HepG2 (cell line): ENCODE measurements around the gene GPC3. TPM values are rescaled to one million over a fixed set of nuclear protein-coding genes. Genes with fewer than 3 reads are reported as not detected.

Experiments
- ATAC-seq: fragments of 200-7000 bp; cut with Tn5 transposase; 3 replicates; pipeline ENCODE4 v1.9.1; 2020; ENCODE audit warnings: mild to moderate bottlenecking, moderate library complexity
- BruUV-seq: library from RNA; stranded (reverse); fragments of 400-500 nt; replicated peaks from 2 replicates; lab custom pipeline; 2021; lab: Mats Ljungman, UMichigan
- CTCF ChIA-PET: fragments of 300-600 bp; formaldehyde crosslinking; extraction: SDS; loops from one replicate; lab custom pipeline; 2021; ENCODE audit warnings: low total read pairs, inconsistent platforms, low intra/inter-chr PET ratio; lab: Yijun Ruan, JAX
- POLR2A ChIA-PET: fragments of 350-600 bp; sonication (Branson Sonifier 250); formaldehyde crosslinking; loops from one replicate; lab custom pipeline; 2020; ENCODE audit warnings: antibody characterized with exemption, inconsistent platforms; lab: Yijun Ruan, JAX
- DNase-seq: peaks from one replicate; pipeline ENCODE4 v3.0.0-alpha.2; 2015; ENCODE audit warnings: low spot score
- FAIRE-seq: peaks from 3 replicates; lab custom pipeline; 2011; peaks lifted over from hg19 to GRCh38; lab: Jason Lieb, UNC
- H2AFZ ChIP-seq: one replicate; pipeline ENCODE4 v1.6.1; 2011; ENCODE audit warnings: low read length, inconsistent platforms
- H3K27ac ChIP-seq: fragments of 300-600 bp; 3 replicates; pipeline ENCODE4 v1.8.0; 2011; ENCODE audit warnings: mixed run types, mild to moderate bottlenecking, mixed read lengths, low read length, inconsistent platforms; ENCODE audit not compliant: insufficient read depth; ENCODE audit errors: extremely low read length
- H3K27me3 ChIP-seq, 2 experiments: fragments of 200-600 bp in 1 of 2; 2 replicates in 1 of 2; 3 replicates in 1 of 2; pipeline versions ENCODE4 v1.6.0 to v1.8.0; 2011; ENCODE audit warnings: low read length in 2 of 2, mild to moderate bottlenecking in 2 of 2, moderate library complexity in 2 of 2, inconsistent platforms in 1 of 2; ENCODE audit not compliant: insufficient read depth in 2 of 2, control insufficient read depth in 1 of 2
- H3K36me3 ChIP-seq, 2 experiments: fragments of 200-600 bp in 1 of 2; replicated peaks in 1 of 2; 2 replicates in 1 of 2; 3 replicates in 1 of 2; pipeline versions ENCODE4 v1.5.1 to v1.8.0; 2011; ENCODE audit warnings: low read length in 2 of 2, inconsistent platforms in 1 of 2; ENCODE audit not compliant: insufficient read depth in 2 of 2, control insufficient read depth in 1 of 2
- H3K4me1 ChIP-seq: 2 replicates; pipeline ENCODE4 v1.5.1; 2012; ENCODE audit warnings: low read length, inconsistent platforms; ENCODE audit not compliant: insufficient read depth
- H3K4me2 ChIP-seq: 2 replicates; pipeline ENCODE4 v1.6.0; 2011; ENCODE audit warnings: low read depth, low read length, inconsistent platforms
- H3K4me3 ChIP-seq, 3 experiments: fragments of 200-600 bp in 1 of 3; sonication (generic), shearing (Covaris generic) in 1 of 3; replicated peaks in 1 of 3; 2 replicates each; pipeline ENCODE4 v1.5.1; 2011 to 2016; ENCODE audit warnings: low read length in 3 of 3, inconsistent platforms in 2 of 3, low read depth in 2 of 3, mild to moderate bottlenecking in 2 of 3, control low read depth in 1 of 3, mixed read lengths in 1 of 3; ENCODE audit not compliant: insufficient read depth in 1 of 3
- H3K79me2 ChIP-seq: one replicate; pipeline ENCODE4 v1.6.1; 2011; ENCODE audit warnings: low read length, inconsistent platforms; ENCODE audit not compliant: insufficient read depth
- H3K9ac ChIP-seq: 2 replicates; pipeline ENCODE4 v1.6.0; 2011; ENCODE audit warnings: mild to moderate bottlenecking, low read depth, low read length, inconsistent platforms; ENCODE audit not compliant: insufficient read depth
- H3K9me3 ChIP-seq: 2 replicates; pipeline ENCODE4 v1.5.1; 2012; ENCODE audit warnings: mild to moderate bottlenecking, low read length
- H4K20me1 ChIP-seq: 2 replicates; pipeline ENCODE4 v1.6.0; 2011; ENCODE audit warnings: inconsistent platforms, mild to moderate bottlenecking, low read length, moderate library complexity; ENCODE audit not compliant: insufficient read depth
- BHLHE40 ChIP-seq: IDR thresholded peaks from 2 replicates; pipeline ENCODE4 v1.6.1; 2011; ENCODE audit warnings: low read length, improper control_type of control experiment
- CENPT ChIP-seq: sonication (generic); formaldehyde crosslinking; IDR thresholded peaks from 2 replicates; pipeline ENCODE4 v1.8.0; 2022; ENCODE audit warnings: low read depth, mild to moderate bottlenecking, moderate library complexity, missing genetic modification reagents
- ERF ChIP-seq: IDR thresholded peaks from 2 replicates; pipeline ENCODE4 v1.6.1; 2018; ENCODE audit warnings: missing biosample characterization, missing genetic modification reagents
- KMT2A ChIP-seq: sonication (generic); formaldehyde crosslinking; IDR thresholded peaks from 2 replicates; pipeline ENCODE4 v1.4.0; 2020; ENCODE audit warnings: missing genetic modification reagents
- NR2F1 ChIP-seq, 2 experiments: fragments of 450-650 bp in 1 of 2; formaldehyde crosslinking in 1 of 2; IDR thresholded peaks; 2 replicates each; pipeline versions ENCODE4 v1.5.0 to v1.6.1; 2016 to 2020; ENCODE audit warnings: mild to moderate bottlenecking in 1 of 2, missing compliant biosample characterization in 1 of 2, missing genetic modification reagents in 1 of 2, moderate library complexity in 1 of 2
- SNAI1 ChIP-seq: sonication (generic); formaldehyde crosslinking; IDR thresholded peaks from 2 replicates; pipeline ENCODE4 v1.5.0; 2020; ENCODE audit warnings: mild to moderate bottlenecking, missing genetic modification reagents, borderline replicate concordance
- ZNF282 ChIP-seq: fragments of 450-650 bp; IDR thresholded peaks from 2 replicates; pipeline ENCODE4 v1.6.1; 2018; ENCODE audit not compliant: partially characterized antibody
- ZNF570 ChIP-seq: sonication (generic); formaldehyde crosslinking; IDR thresholded peaks from 2 replicates; pipeline ENCODE4 v1.4.0; 2020; ENCODE audit warnings: mild to moderate bottlenecking, missing genetic modification reagents, borderline replicate concordance
- WGBS: methylation state at CpG from one replicate; pipeline ENCODE4 v1.1.6; 2017; ENCODE audit warnings: low lambda C conversion rate; 5-methylcytosine and 5-hydroxymethylcytosine counted together
- in situ Hi-C: cut with HindIII; loops from 2 replicates; pipeline ENCODE4 v1.10.0; 2017; ENCODE audit warnings: low pct_unique_long_range_greater_than_20kb; ENCODE audit not compliant: extremely low pct_ligation_motif_present
- intact Hi-C: fragments of 100-400 bp; cut with micrococcal nuclease; formaldehyde crosslinking; loops from one replicate; pipeline ENCODE4 v1.10.0; 2022; ENCODE audit not compliant: unreplicated experiment
- polyA plus RNA-seq, 8 experiments: library from polyadenylated mRNA; depleted of rRNA in 3 of 8; stranded (reverse) in 7 of 8; unstranded in 1 of 8; fragments of >200 nt; fragmentation: Illumina TruSeq in 4 of 8; extraction: Trizol in 4 of 8; gene quantifications; 2 replicates each; pipeline versions ENCODE4 v1.2.1 to v1.2.3, GENCODE V29; 2011 to 2016; ENCODE audit warnings: low read depth in 4 of 8, missing spikeins in 1 of 8, mixed read lengths in 1 of 8; ENCODE audit not compliant: insufficient read depth in 1 of 8
- total RNA-seq, 5 experiments: library from RNA; depleted of rRNA; stranded (reverse); fragments of >200 nt; fragmentation: Illumina TruSeq; extraction: Trizol; gene quantifications; 2 replicates each; pipeline ENCODE4 v1.2.3, GENCODE V29; 2016; ENCODE audit warnings: low read depth in 1 of 5
- TF ChIP-seq, protein P1 (sequence below): sonication (generic); formaldehyde crosslinking; IDR thresholded peaks from 2 replicates; pipeline ENCODE4 v1.8.0; 2022; ENCODE audit warnings: missing genetic modification reagents, low read depth, mild to moderate bottlenecking, borderline replicate concordance
- TF ChIP-seq, protein P2 (sequence below): IDR thresholded peaks from 2 replicates; pipeline ENCODE4 v1.4.0; 2020; ENCODE audit warnings: mild to moderate bottlenecking, missing genetic modification reagents

Gene GPC3
- total and polyA plus RNA-seq, 2 of the 13 experiments (the other 11 are each of a cell fraction or from before 2014, with no cell fraction given) = 1,799 to 3,263 TPM

DNA sequence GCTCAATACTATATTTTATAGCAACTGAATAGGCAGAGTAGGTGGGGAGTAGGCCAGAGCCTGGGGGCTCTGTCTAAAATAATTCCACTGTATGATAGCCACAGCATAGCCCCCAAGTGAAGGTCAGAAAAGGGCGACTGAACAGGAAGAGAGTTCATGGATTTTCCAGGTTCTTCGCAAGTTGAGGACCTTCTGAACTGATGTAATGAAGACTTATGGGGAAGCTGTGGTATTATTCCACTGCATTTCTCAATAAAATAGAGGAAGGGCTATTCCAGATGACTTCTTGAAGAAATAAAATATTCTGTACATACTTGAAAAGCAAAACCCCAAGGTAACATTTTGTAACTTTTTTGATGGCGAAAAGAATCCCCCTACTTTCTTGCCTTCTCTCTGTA lies 338.7 kb downstream of the GPC3 start:
- POLR2A ChIA-PET = no interaction called here
- no peaks in the 10 kb centered on the region for H3K4me1 ChIP-seq
- no TSS peak for BruUV-seq
- H3K36me3 ChIP-seq = peaks cover 4 to 30% of the 10 kb centered on the region in 2 experiments
- H3K4me2 ChIP-seq = no peak overlapping the region
- FAIRE-seq (no peak), ATAC-seq (no peak; the same call in 2 of the 3 replicates), DNase-seq (no peak)
- H3K27ac ChIP-seq = no peak overlapping the region
- in situ Hi-C loops (no loop called here), intact Hi-C loops (no loop called here)
- H4K20me1 ChIP-seq = peaks cover 32% of the 10 kb centered on the region
- no peak overlapping the region for H3K4me3 ChIP-seq
- H3K9ac ChIP-seq = no peak overlapping the region
- peaks cover 2% of the 10 kb centered on the region for H3K79me2 ChIP-seq
- CTCF ChIA-PET = no interaction called here
- H3K9me3 ChIP-seq = no peaks in the 10 kb centered on the region
- no peaks in the 10 kb centered on the region for H3K27me3 ChIP-seq
- TF ChIP-seq NR2F1 (CRISPR knock-in tag; IDR thresholded peaks at IDR 0.05) = no peak
- no peak for TF ChIP-seq SNAI1 (CRISPR knock-in tag)
- no peak for TF ChIP-seq CENPT (CRISPR knock-in tag)
- TF ChIP-seq ZNF282 = no peak
- no peak for TF ChIP-seq BHLHE40
- TF ChIP-seq, protein P1, sequence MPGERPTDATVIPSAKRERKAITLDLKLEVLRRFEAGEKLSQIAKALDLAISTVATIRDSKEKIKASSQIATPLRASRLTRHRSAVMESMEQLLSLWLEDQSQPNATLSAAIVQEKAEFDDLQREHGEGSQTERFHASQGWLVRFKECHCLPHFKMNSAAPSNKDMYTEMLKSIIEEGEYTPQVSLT = no peak
- no peak for TF ChIP-seq KMT2A (CRISPR knock-in tag)
- TF ChIP-seq ZNF570 (CRISPR knock-in tag) = no peak
- no peak for TF ChIP-seq ERF (CRISPR knock-in tag)
- TF ChIP-seq, protein P2, sequence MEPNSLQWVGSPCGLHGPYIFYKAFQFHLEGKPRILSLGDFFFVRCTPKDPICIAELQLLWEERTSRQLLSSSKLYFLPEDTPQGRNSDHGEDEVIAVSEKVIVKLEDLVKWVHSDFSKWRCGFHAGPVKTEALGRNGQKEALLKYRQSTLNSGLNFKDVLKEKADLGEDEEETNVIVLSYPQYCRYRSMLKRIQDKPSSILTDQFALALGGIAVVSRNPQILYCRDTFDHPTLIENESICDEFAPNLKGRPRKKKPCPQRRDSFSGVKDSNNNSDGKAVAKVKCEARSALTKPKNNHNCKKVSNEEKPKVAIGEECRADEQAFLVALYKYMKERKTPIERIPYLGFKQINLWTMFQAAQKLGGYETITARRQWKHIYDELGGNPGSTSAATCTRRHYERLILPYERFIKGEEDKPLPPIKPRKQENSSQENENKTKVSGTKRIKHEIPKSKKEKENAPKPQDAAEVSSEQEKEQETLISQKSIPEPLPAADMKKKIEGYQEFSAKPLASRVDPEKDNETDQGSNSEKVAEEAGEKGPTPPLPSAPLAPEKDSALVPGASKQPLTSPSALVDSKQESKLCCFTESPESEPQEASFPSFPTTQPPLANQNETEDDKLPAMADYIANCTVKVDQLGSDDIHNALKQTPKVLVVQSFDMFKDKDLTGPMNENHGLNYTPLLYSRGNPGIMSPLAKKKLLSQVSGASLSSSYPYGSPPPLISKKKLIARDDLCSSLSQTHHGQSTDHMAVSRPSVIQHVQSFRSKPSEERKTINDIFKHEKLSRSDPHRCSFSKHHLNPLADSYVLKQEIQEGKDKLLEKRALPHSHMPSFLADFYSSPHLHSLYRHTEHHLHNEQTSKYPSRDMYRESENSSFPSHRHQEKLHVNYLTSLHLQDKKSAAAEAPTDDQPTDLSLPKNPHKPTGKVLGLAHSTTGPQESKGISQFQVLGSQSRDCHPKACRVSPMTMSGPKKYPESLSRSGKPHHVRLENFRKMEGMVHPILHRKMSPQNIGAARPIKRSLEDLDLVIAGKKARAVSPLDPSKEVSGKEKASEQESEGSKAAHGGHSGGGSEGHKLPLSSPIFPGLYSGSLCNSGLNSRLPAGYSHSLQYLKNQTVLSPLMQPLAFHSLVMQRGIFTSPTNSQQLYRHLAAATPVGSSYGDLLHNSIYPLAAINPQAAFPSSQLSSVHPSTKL = no peak
- no peak overlapping the region for H2AFZ ChIP-seq
- WGBS = 98% methylated on average over 3 of the region's 3 CpGs
